Activated CD8-positive, alpha-beta T cell treated with anti-CD3 and anti-CD28 coated beads for 36 hours (primary cell): Measurements from ENCODE around the gene ABHD11. TPM values are rescaled to one million over a fixed set of nuclear protein-coding genes. Genes with fewer than 3 reads are reported as not detected.

Experiments used
- ATAC-seq: fragments of 200-7000 bp; cut with Tn5 transposase; one replicate; pipeline ENCODE4 v1.10.0; 2021; ENCODE audit warnings: mild to moderate bottlenecking, moderate library complexity
- CTCF ChIA-PET: fragments of 350-600 bp; sonication (Branson Sonifier 250); formaldehyde crosslinking; loops from one replicate; lab custom pipeline; 2021; ENCODE audit warnings: antibody characterized with exemption; lab: Charles Lee
- POLR2A ChIA-PET: fragments of 350-600 bp; sonication (Branson Sonifier 250); formaldehyde crosslinking; loops from one replicate; lab custom pipeline; 2021; ENCODE audit warnings: antibody characterized with exemption; lab: Charles Lee
- DNase-seq: peaks from one replicate; pipeline ENCODE4 v3.0.0-alpha.2; 2020
- H3K27ac Mint-ChIP-seq: one replicate; pipeline ENCODE4 v1.8.0; 2021; ENCODE audit warnings: mild to moderate bottlenecking, mixed read lengths
- H3K27me3 Mint-ChIP-seq: one replicate; pipeline ENCODE4 v1.8.0; 2021; ENCODE audit warnings: mixed read lengths
- H3K36me3 Mint-ChIP-seq: one replicate; pipeline ENCODE4 v1.8.0; 2021; ENCODE audit warnings: low read depth, mixed read lengths
- H3K4me1 Mint-ChIP-seq: one replicate; pipeline ENCODE4 v1.8.0; 2021; ENCODE audit warnings: low read depth, mixed read lengths
- H3K4me3 Mint-ChIP-seq: one replicate; pipeline ENCODE4 v1.8.0; 2021; ENCODE audit warnings: mild to moderate bottlenecking, moderate library complexity, mixed read lengths
- H3K9me3 Mint-ChIP-seq: one replicate; pipeline ENCODE4 v1.8.0; 2021; ENCODE audit warnings: mixed read lengths
- CTCF ChIP-seq: fragments of 200-600 bp; IDR thresholded peaks from one replicate; pipeline ENCODE4 v1.8.0; 2022; ENCODE audit warnings: antibody characterized with exemption, mild to moderate bottlenecking
- intact Hi-C: fragments of 100-400 bp; cut with micrococcal nuclease; formaldehyde crosslinking; loops from one replicate; pipeline ENCODE4 v1.10.0; 2022
- total RNA-seq, 2 experiments: library from RNA; stranded (reverse); gene quantifications; one replicate each; pipeline ENCODE4 v1.2.3, GENCODE V29; 2021

Gene ABHD11
- total RNA-seq, 2 experiments from 2014 or later: 19.0 to 21.5 TPM

GRCh38 chr7:73700069-73700423, 38.6 kb downstream of the ABHD11 start:
- no peak for DNase-seq
- Mint-ChIP-seq H3K9me3 (no peaks in the 10 kb centered on the region), H3K36me3 (peaks cover 28% of the 10 kb centered on the region), H3K27ac (no peak overlapping the region), H3K27me3 (no peaks in the 10 kb centered on the region), H3K4me1 (peaks cover 5% of the 10 kb centered on the region), H3K4me3 (no peak overlapping the region)
- ChIA-PET POLR2A (interaction anchor here (1.5 kb wide), 1 partner anchor 8 kb away, joined by 4 read pairs; no protein-coding TSS in a partner anchor), CTCF (interaction anchor here (1.0 to 3.7 kb wide), 3 partner anchors 16 to 93 kb away, joined by 3 to 16 read pairs (median 3); no protein-coding TSS in a partner anchor)
- no peak for TF ChIP-seq CTCF
- ATAC-seq: no peak
- intact Hi-C loops: no loop called here

GRCh38 chr7:73699370-73700068, 39.1 kb downstream of the ABHD11 start:
- H3K4me1 Mint-ChIP-seq: peaks cover 5% of the 10 kb centered on the region
- no peak for ATAC-seq
- ChIA-PET CTCF (interaction anchor here (1.0 to 3.7 kb wide), 2 partner anchors 16 to 93 kb away, joined by 3 to 16 read pairs; no protein-coding TSS in a partner anchor), POLR2A (interaction anchor here (1.5 kb wide), 1 partner anchor 8 kb away, joined by 4 read pairs; no protein-coding TSS in a partner anchor)
- no peak overlapping the region for H3K4me3 Mint-ChIP-seq
- H3K27me3 Mint-ChIP-seq: no peaks in the 10 kb centered on the region
- no peak overlapping the region for H3K27ac Mint-ChIP-seq
- no peak for DNase-seq
- H3K9me3 Mint-ChIP-seq: no peaks in the 10 kb centered on the region
- TF ChIP-seq CTCF: no peak
- H3K36me3 Mint-ChIP-seq: peaks cover 30% of the 10 kb centered on the region
- intact Hi-C loops: no loop called here

DNA sequence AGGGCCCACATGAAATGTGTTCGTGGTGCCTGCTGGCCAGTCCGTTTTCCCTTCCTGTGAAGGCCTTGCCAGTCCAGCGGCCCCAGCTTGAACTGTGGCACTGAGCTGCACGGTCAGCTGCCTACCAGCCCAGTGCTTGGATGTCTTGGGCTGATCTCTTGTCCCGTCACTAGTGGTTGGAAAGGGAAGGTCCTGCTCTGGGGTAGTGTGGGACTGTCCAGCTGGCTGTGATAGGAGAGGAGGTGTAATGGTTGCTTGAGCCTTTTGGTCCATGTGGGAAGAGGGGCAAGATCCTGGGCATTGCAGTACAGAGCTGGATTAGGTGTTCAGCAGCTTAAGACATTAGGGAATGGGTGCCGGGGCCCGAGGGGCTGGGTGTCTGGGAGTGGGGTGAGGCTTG, 40.2 kb downstream of the ABHD11 start:
- no peaks in the 10 kb centered on the region for H3K9me3 Mint-ChIP-seq
- ATAC-seq (no peak), DNase-seq (no peak)
- no peak overlapping the region for H3K27ac Mint-ChIP-seq
- intact Hi-C loops: no loop called here
- H3K36me3 Mint-ChIP-seq: peaks cover 34% of the 10 kb centered on the region
- peaks cover 2% of the 10 kb centered on the region for H3K4me1 Mint-ChIP-seq
- ChIA-PET POLR2A (interaction anchor here (1.0 to 2.3 kb wide), 3 partner anchors 11 to 39 kb away, joined by 3 to 7 read pairs (median 3); partner anchors contain the start of gene ABHD11), CTCF (interaction anchor here (1.3 to 2.2 kb wide), 2 partner anchors 24 to 27 kb away, joined by 3 to 7 read pairs; no protein-coding TSS in a partner anchor)
- no peaks in the 10 kb centered on the region for H3K27me3 Mint-ChIP-seq
- no peak for TF ChIP-seq CTCF
- H3K4me3 Mint-ChIP-seq: no peak overlapping the region

DNA sequence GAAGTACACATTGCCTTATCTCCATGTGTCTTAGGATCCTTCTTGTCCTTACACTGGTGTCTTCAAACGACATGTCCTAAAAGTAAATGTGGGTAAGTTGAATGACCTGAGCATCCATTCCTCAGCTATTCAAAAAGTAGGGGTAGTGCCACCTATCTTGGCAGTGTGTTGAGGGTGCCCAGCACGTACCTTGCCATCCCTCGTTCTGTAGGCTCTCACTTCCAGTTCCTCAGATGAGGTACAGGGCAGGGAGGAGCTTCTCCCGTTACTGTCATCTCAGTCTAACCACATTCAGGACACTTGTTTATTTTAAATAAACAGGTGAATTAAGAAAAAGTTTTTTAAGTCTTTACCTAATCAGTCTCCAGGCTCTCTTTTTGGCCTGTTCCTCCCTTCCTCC, 42.2 kb downstream of the ABHD11 start:
- Mint-ChIP-seq H3K9me3 (no peaks in the 10 kb centered on the region), H3K36me3 (peaks cover 37% of the 10 kb centered on the region), H3K4me1 (no peaks in the 10 kb centered on the region), H3K27me3 (no peaks in the 10 kb centered on the region), H3K4me3 (no peak overlapping the region), H3K27ac (no peak overlapping the region)
- TF ChIP-seq CTCF: no peak
- CTCF ChIA-PET: interaction anchor here (0.6 to 2.2 kb wide), 5 partner anchors 10 to 409 kb away, joined by 3 to 7 read pairs (median 4); no protein-coding TSS in a partner anchor
- DNase-seq: no peak
- POLR2A ChIA-PET: interaction anchor here (1.1 to 2.3 kb wide), 6 partner anchors 8 to 43 kb away, joined by 3 to 7 read pairs (median 4); partner anchors contain the start of genes ABHD11 and BUD23
- intact Hi-C loops: no loop called here
- no peak for ATAC-seq

DNA sequence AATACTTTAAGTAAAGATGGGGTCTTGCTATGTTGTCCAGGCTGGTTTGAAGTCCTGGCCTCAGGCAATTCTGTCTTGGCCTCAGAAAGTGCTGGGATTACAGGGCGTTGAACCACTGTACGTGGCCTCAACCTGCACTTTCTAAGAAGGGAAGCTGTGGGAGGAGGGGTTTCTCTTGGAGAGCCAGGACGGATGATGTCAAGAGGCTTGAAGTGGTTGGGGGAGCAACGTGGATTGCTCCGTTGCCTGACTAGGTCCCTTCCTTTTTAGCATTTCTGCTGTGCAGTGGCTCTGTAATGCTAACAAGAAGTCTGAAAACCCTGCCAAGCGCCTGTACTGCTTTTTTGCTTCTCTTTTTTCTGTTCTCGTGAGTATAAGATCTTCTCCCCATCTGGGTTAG, 48.0 kb downstream of the ABHD11 start:
- no peak overlapping the region for H3K4me3 Mint-ChIP-seq
- peaks cover 24% of the 10 kb centered on the region for H3K4me1 Mint-ChIP-seq
- TF ChIP-seq CTCF: no peak
- POLR2A ChIA-PET: no interaction called here
- no peaks in the 10 kb centered on the region for H3K9me3 Mint-ChIP-seq
- no peak for ATAC-seq
- no peaks in the 10 kb centered on the region for H3K27me3 Mint-ChIP-seq
- no peak overlapping the region for H3K27ac Mint-ChIP-seq
- DNase-seq: no peak
- peaks cover 53% of the 10 kb centered on the region for H3K36me3 Mint-ChIP-seq
- CTCF ChIA-PET: interaction anchor here (2.4 kb wide), 1 partner anchor 84 kb away, joined by 9 read pairs; no protein-coding TSS in a partner anchor
- intact Hi-C loops: no loop called here
